ENCODE data around the gene RGS11. TPM values are rescaled to one million over a fixed set of nuclear protein-coding genes. Genes with fewer than 3 reads are reported as not detected.

Gene RGS11
- total RNA-seq, 1 donor from 2014 or later = 5.4 TPM

GRCh38 chr16:255183-255582, 20.6 kb downstream of the RGS11 start:
- Histone ChIP-seq H3K4me3 (no peak overlapping the region), H3K9me3 (no peaks in the 10 kb centered on the region), H3K4me1 (no peaks in the 10 kb centered on the region), H3K27me3 (no peaks in the 10 kb centered on the region), H3K36me3 (peaks cover 0 to 36% of the 10 kb centered on the region in 2 donors), H3K27ac (no peak overlapping the region)
- TF ChIP-seq POLR2AphosphoS5 (IDR thresholded peaks at IDR 0.05; ENCODE audit: insufficient read depth in 1 of 2, low read depth in 1 of 2) (no peak), CTCF (IDR thresholded peaks at IDR 0.05) (no peak), POLR2A (IDR thresholded peaks at IDR 0.05) (no peak)
- no peak for DNase-seq (ENCODE audit: extremely low spot score in 2 of 2)
- intact Hi-C loops (cut with DNase I) = no loop called here

- Histone ChIP-seq H3K4me3 (no peak overlapping the region), H3K4me1 (no peaks in the 10 kb centered on the region), H3K9me3 (no peaks in the 10 kb centered on the region), H3K27me3 (no peaks in the 10 kb centered on the region), H3K36me3 (peaks cover 0 to 32% of the 10 kb centered on the region in 2 donors), H3K27ac (no peak overlapping the region)
- intact Hi-C loops (cut with DNase I) = no loop called here
- TF ChIP-seq POLR2AphosphoS5 (IDR thresholded peaks at IDR 0.05; ENCODE audit: insufficient read depth in 1 of 2, low read depth in 1 of 2) (no peak), POLR2A (IDR thresholded peaks at IDR 0.05) (no peak), CTCF (IDR thresholded peaks at IDR 0.05) (no peak)
- no peak for DNase-seq (ENCODE audit: extremely low spot score in 2 of 2)
These were observed 21.3 kb downstream of the RGS11 start for GRCh38 chr16:254461-254860.

- H3K27ac ChIP-seq = no peak overlapping the region
- no peak overlapping the region for H3K4me3 ChIP-seq
- H3K9me3 ChIP-seq = no peaks in the 10 kb centered on the region
- intact Hi-C loops (cut with DNase I) = no loop called here
- TF ChIP-seq POLR2A (IDR thresholded peaks at IDR 0.05) = no peak
- no peak for TF ChIP-seq CTCF (IDR thresholded peaks at IDR 0.05)
- no peak for TF ChIP-seq POLR2AphosphoS5 (IDR thresholded peaks at IDR 0.05; ENCODE audit: insufficient read depth in 1 of 2, low read depth in 1 of 2)
- no peaks in the 10 kb centered on the region for H3K4me1 ChIP-seq
- H3K36me3 ChIP-seq = peaks cover 0 to 28% of the 10 kb centered on the region in 2 donors
- no peaks in the 10 kb centered on the region for H3K27me3 ChIP-seq
- no peak for DNase-seq (ENCODE audit: extremely low spot score in 2 of 2)
These were observed 21.9 kb downstream of the RGS11 start for GRCh38 chr16:253833-254232.

- Histone ChIP-seq H3K4me1 (no peaks in the 10 kb centered on the region), H3K27me3 (no peaks in the 10 kb centered on the region), H3K9me3 (no peaks in the 10 kb centered on the region), H3K36me3 (peaks cover 0 to 28% of the 10 kb centered on the region in 2 donors), H3K27ac (no peak overlapping the region), H3K4me3 (no peak overlapping the region)
- intact Hi-C loops (cut with DNase I) = no loop called here
- no peak for TF ChIP-seq CTCF (IDR thresholded peaks at IDR 0.05)
- TF ChIP-seq POLR2A (IDR thresholded peaks at IDR 0.05) = no peak
- TF ChIP-seq POLR2AphosphoS5 (IDR thresholded peaks at IDR 0.05; ENCODE audit: insufficient read depth in 1 of 2, low read depth in 1 of 2) = no peak
- no peak for DNase-seq (ENCODE audit: extremely low spot score in 2 of 2)
These were observed 23.1 kb downstream of the RGS11 start for GRCh38 chr16:252366-253337.

- H3K4me1 ChIP-seq = no peaks in the 10 kb centered on the region
- intact Hi-C loops (cut with DNase I) = no loop called here
- no peaks in the 10 kb centered on the region for H3K27me3 ChIP-seq
- H3K36me3 ChIP-seq = peaks cover 0 to 6% of the 10 kb centered on the region in 2 donors
- H3K27ac ChIP-seq = no peak overlapping the region
- DNase-seq (ENCODE audit: extremely low spot score in 2 of 2) = no peak
- H3K9me3 ChIP-seq = no peaks in the 10 kb centered on the region
- TF ChIP-seq POLR2AphosphoS5 (IDR thresholded peaks at IDR 0.05; ENCODE audit: insufficient read depth in 1 of 2, low read depth in 1 of 2) (no peak), POLR2A (IDR thresholded peaks at IDR 0.05) (no peak)
- no peak overlapping the region for H3K4me3 ChIP-seq
These were observed 26.3 kb downstream of the RGS11 start for GRCh38 chr16:249431-249830.

Data from vagina (tissue), 2 donors.